ENCODE data around the gene CCDC142. TPM values are rescaled to one million over a fixed set of nuclear protein-coding genes. Genes with fewer than 3 reads are reported as not detected.

CCDC142 gene
- total and polyA plus RNA-seq, 9 of the 15 experiments (the other 6 are each of a cell fraction or from before 2014, with no cell fraction given), result 0.55 to 11.7 (median 7.2) TPM

DNA sequence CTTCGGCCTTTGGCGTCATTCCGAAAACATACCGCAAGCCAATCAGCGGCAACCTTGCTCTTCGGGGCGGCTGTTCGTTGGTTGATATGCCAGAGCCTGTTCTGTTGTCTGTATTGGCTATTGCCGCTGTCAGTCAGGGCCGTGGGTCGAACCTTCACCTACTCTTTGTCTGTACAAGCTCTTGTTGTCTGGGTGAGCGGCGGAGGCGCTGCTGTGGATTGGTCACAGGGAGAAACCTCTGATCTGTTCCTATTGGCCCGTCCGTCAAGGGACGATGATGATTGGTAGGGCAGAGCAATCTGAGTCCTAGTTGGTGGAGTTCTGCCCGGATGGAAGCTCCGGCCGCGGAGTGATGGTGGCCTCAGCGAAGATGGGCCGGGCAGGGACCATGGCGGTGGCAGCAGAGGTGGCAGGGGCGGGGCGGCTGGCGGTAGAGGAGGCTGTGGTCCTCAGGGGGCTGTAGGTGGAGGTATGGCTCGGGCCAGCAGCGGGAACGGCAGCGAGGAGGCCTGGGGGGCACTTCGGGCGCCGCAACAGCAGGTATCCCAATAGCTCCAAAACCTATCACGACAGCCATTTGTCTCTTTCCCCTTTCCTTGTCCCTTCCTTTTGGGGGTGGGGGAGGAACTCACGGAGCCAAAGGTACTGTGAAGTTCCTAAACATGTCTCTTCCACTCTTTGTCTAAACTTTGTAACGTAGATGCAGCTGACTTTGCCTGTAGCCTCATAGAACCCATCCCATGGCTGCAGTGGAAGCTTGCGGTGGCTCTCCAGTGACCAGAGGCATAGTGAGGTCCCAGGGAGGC is 24.5 kb downstream of the CCDC142 start, which contains the start of gene WBP1 (continued):
- TF ChIP-seq TEAD2 (tag; IDR thresholded peaks at IDR 0.05) (no peak), PTTG1 (tag; IDR thresholded peaks at IDR 0.05; ENCODE audit: low read depth) (no peak), STAT5A (IDR thresholded peaks at IDR 0.05; ENCODE audit: borderline replicate concordance, low read length) (no peak), COPS2 (conservative IDR thresholded peaks at IDR 0.05) (no peak), ZNF217 (CRISPR knock-in tag; IDR thresholded peaks at IDR 0.05) (no peak), ETV6 (IDR thresholded peaks at IDR 0.05; ENCODE audit: borderline replicate concordance in 1 of 2, low read depth in 2 of 2, low read length in 1 of 2) (no peak), ETV6 (CRISPR knock-in tag; IDR thresholded peaks at IDR 0.05; ENCODE audit: borderline replicate concordance) (no peak), KDM5B (IDR thresholded peaks at IDR 0.05; ENCODE audit: insufficient replicate concordance, low read depth, low read length) (peak; percentile 42), MAZ (CRISPR knock-in tag; conservative IDR thresholded peaks at IDR 0.05 in 1 of 2, IDR thresholded peaks at IDR 0.05 in 1 of 2) (no peak), STAT6 (CRISPR knock-in tag; IDR thresholded peaks at IDR 0.05) (no peak), E2F1 (CRISPR knock-in tag; IDR thresholded peaks at IDR 0.05) (no peak), CREB5 (CRISPR knock-in tag; IDR thresholded peaks at IDR 0.05) (no peak), FOXK2 (conservative IDR thresholded peaks at IDR 0.05 in 1 of 2, IDR thresholded peaks at IDR 0.05 in 1 of 2; ENCODE audit: low read depth in 2 of 2) (peak; percentile 77 to 86; a peak in 3 of 4 replicates), SMC3 (conservative IDR thresholded peaks at IDR 0.05; ENCODE audit: insufficient read depth, low read depth, low read length) (no peak), FIP1L1 (IDR thresholded peaks at IDR 0.05; ENCODE audit: low read depth, low read length, poor library complexity, severe bottlenecking) (no peak), KDM2B (CRISPR knock-in tag; IDR thresholded peaks at IDR 0.05) (no peak)
- TF ChIP-seq, protein P1, sequence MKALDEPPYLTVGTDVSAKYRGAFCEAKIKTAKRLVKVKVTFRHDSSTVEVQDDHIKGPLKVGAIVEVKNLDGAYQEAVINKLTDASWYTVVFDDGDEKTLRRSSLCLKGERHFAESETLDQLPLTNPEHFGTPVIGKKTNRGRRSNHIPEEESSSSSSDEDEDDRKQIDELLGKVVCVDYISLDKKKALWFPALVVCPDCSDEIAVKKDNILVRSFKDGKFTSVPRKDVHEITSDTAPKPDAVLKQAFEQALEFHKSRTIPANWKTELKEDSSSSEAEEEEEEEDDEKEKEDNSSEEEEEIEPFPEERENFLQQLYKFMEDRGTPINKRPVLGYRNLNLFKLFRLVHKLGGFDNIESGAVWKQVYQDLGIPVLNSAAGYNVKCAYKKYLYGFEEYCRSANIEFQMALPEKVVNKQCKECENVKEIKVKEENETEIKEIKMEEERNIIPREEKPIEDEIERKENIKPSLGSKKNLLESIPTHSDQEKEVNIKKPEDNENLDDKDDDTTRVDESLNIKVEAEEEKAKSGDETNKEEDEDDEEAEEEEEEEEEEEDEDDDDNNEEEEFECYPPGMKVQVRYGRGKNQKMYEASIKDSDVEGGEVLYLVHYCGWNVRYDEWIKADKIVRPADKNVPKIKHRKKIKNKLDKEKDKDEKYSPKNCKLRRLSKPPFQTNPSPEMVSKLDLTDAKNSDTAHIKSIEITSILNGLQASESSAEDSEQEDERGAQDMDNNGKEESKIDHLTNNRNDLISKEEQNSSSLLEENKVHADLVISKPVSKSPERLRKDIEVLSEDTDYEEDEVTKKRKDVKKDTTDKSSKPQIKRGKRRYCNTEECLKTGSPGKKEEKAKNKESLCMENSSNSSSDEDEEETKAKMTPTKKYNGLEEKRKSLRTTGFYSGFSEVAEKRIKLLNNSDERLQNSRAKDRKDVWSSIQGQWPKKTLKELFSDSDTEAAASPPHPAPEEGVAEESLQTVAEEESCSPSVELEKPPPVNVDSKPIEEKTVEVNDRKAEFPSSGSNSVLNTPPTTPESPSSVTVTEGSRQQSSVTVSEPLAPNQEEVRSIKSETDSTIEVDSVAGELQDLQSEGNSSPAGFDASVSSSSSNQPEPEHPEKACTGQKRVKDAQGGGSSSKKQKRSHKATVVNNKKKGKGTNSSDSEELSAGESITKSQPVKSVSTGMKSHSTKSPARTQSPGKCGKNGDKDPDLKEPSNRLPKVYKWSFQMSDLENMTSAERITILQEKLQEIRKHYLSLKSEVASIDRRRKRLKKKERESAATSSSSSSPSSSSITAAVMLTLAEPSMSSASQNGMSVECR (CRISPR knock-in tag; IDR thresholded peaks at IDR 0.05), result no peak

All from K562 (cell line).